ENCODE results near the gene ATOH8.

Gene ATOH8

DNA sequence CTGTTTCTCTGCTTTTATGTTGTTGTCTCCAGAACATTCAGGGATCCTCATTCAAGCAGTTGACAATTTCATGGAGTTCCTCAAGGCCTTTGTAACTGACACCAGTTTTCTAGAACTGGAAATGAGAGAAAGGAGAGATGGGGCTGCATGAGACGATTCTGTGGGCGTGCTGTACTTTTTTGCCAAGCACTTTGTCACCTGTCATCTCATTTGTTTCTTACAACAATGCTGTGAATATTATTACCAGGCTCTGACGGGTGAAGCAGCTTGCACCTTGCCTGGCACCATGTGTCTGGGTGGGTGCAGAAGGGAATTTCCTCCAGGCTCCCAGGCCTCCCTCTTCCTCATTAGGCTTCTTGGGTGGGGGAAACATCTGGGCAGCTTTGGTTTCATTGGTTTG, 22.2 kb upstream of the ATOH8 start:
- peaks cover 55% of the 10 kb centered on the region for H3K4me1 Mint-ChIP-seq
- H3K27ac Mint-ChIP-seq, result peak overlapping the region in 2 of 3 experiments; percentile 41 to 66
- H3K36me3 Mint-ChIP-seq (ENCODE audit: low read depth), result no peaks in the 10 kb centered on the region
- TF ChIP-seq CTCF (IDR thresholded peaks at IDR 0.05; ENCODE audit: unreplicated experiment in 3 of 3), result no peak
- H3K27me3 Mint-ChIP-seq (ENCODE audit: low read depth), result peaks cover 17% of the 10 kb centered on the region
- H3K4me3 Mint-ChIP-seq, result no peak overlapping the region
- no peaks in the 10 kb centered on the region for H3K9me3 Mint-ChIP-seq

- Mint-ChIP-seq H3K9me3 (no peaks in the 10 kb centered on the region), H3K36me3 (ENCODE audit: low read depth) (no peaks in the 10 kb centered on the region), H3K27me3 (ENCODE audit: low read depth) (peaks cover 17% of the 10 kb centered on the region), H3K4me1 (peaks cover 60% of the 10 kb centered on the region), H3K4me3 (peak overlapping the region in 1 of 3 experiments; percentile 34), H3K27ac (peak overlapping the region; percentile 42 to 73 (median 60))
- no peak for TF ChIP-seq CTCF (IDR thresholded peaks at IDR 0.05; ENCODE audit: unreplicated experiment in 3 of 3)
These were observed 21.2 kb upstream of the ATOH8 start for GRCh38 chr2:85732467-85733120.

- TF ChIP-seq CTCF (IDR thresholded peaks at IDR 0.05; ENCODE audit: unreplicated experiment in 3 of 3), result no peak
- H3K27me3 Mint-ChIP-seq (ENCODE audit: low read depth), result peaks cover 17% of the 10 kb centered on the region
These were observed 20.4 kb upstream of the ATOH8 start for GRCh38 chr2:85733121-85733960.

GRCh38 chr2:85734015-85734414, 19.8 kb upstream of the ATOH8 start:
- H3K9me3 Mint-ChIP-seq, result no peaks in the 10 kb centered on the region
- H3K27me3 Mint-ChIP-seq (ENCODE audit: low read depth), result peaks cover 12% of the 10 kb centered on the region
- H3K4me1 Mint-ChIP-seq, result peaks cover 72% of the 10 kb centered on the region
- no peaks in the 10 kb centered on the region for H3K36me3 Mint-ChIP-seq (ENCODE audit: low read depth)
- H3K27ac Mint-ChIP-seq, result peak overlapping the region in 2 of 3 experiments; percentile 16 to 35
- no peak overlapping the region for H3K4me3 Mint-ChIP-seq
- no peak for TF ChIP-seq CTCF (IDR thresholded peaks at IDR 0.05; ENCODE audit: unreplicated experiment in 3 of 3)

More at GRCh38 chr2:85733121-85733960, 20.4 kb upstream of the ATOH8 start:
- Mint-ChIP-seq H3K27ac (peak overlapping the region; percentile 42 to 73 (median 60)), H3K4me1 (peaks cover 66% of the 10 kb centered on the region), H3K36me3 (ENCODE audit: low read depth) (no peaks in the 10 kb centered on the region), H3K4me3 (no peak overlapping the region), H3K9me3 (no peaks in the 10 kb centered on the region)

DNA sequence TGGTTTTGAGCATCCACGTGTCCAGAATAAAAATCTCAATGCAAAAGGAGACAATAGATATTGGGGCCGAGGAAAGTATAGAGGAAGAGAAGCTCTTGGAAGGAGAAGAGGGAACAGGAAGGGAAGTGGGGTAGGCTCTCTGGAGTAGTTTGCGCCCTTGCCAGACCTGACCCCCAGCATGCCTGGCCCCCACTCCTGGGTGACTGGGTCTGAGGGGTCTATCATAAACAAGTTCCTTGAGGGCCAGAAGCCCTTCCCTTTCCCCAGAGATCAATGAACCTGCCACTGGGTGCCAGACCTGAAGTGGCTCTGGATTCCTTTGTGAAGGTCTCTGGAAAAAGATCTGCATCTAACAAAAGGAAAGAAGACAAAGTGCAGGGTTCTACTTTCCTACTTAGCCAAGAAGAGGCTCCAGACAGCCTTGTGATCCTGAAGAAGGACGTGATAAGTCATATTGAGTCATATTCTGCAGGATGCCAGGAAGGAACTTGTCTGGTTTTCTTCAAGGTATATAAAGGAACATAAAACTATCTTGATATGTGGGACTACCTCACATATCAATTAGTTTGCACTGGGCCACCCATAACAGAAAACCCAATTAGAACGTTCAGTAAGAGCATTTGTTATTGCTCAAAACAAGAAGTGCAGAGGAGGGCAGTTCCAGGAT, 18.7 kb upstream of the ATOH8 start:
- H3K4me1 Mint-ChIP-seq, result peaks cover 68% of the 10 kb centered on the region
- H3K4me3 Mint-ChIP-seq, result no peak overlapping the region
- no peaks in the 10 kb centered on the region for H3K9me3 Mint-ChIP-seq
- no peaks in the 10 kb centered on the region for H3K36me3 Mint-ChIP-seq (ENCODE audit: low read depth)
- H3K27ac Mint-ChIP-seq, result peak overlapping the region in 2 of 3 experiments; percentile 13
- H3K27me3 Mint-ChIP-seq (ENCODE audit: low read depth), result peaks cover 11% of the 10 kb centered on the region
- no peak for TF ChIP-seq CTCF (IDR thresholded peaks at IDR 0.05; ENCODE audit: unreplicated experiment in 3 of 3)

All from nephron (organoid).